IPS DF 4.7 (cell line): ENCODE measurements around the gene SEMA5A.

Source experiments
- DNase-seq: peaks from one replicate; pipeline ENCODE4 v3.0.0-alpha.2; 2013; ENCODE audit warnings: low spot score; ENCODE audit errors: extremely low read depth

Gene SEMA5A

GRCh38 chr5:9124838-9125237, 421.0 kb downstream of the SEMA5A start:
- DNase-seq: no peak

GRCh38 chr5:9124071-9124470, 421.8 kb downstream of the SEMA5A start:
- no peak for DNase-seq

- DNase-seq: no peak
These were observed 423.3 kb downstream of the SEMA5A start for GRCh38 chr5:9122528-9122927.

GRCh38 chr5:9121597-9121996, 424.3 kb downstream of the SEMA5A start:
- no peak for DNase-seq

GRCh38 chr5:9118852-9119251, 427.0 kb downstream of the SEMA5A start:
- no peak for DNase-seq

GRCh38 chr5:9115093-9115492, 430.8 kb downstream of the SEMA5A start:
- DNase-seq: no peak

- no peak for DNase-seq
These were observed 433.2 kb downstream of the SEMA5A start for GRCh38 chr5:9112520-9113291.

- no peak for DNase-seq
These were observed 437.7 kb downstream of the SEMA5A start for GRCh38 chr5:9108162-9108561.

- no peak for DNase-seq
These were observed 440.0 kb downstream of the SEMA5A start for GRCh38 chr5:9105851-9106250.

- DNase-seq: no peak
These were observed 441.1 kb downstream of the SEMA5A start for GRCh38 chr5:9104571-9105339.

GRCh38 chr5:9103290-9103689, 442.6 kb downstream of the SEMA5A start:
- DNase-seq: no peak

- DNase-seq: no peak
These were observed 446.2 kb downstream of the SEMA5A start for GRCh38 chr5:9099689-9100088.

GRCh38 chr5:9098990-9099389, 446.9 kb downstream of the SEMA5A start:
- no peak for DNase-seq

- DNase-seq: no peak
These were observed 451.3 kb downstream of the SEMA5A start for GRCh38 chr5:9094582-9094981.

- no peak for DNase-seq
These were observed 453.8 kb downstream of the SEMA5A start for GRCh38 chr5:9091896-9092662.

GRCh38 chr5:9090381-9091026, 455.4 kb downstream of the SEMA5A start:
- no peak for DNase-seq

- no peak for DNase-seq
These were observed 456.0 kb downstream of the SEMA5A start for GRCh38 chr5:9089893-9090292.

- DNase-seq: no peak
These were observed 462.9 kb downstream of the SEMA5A start for GRCh38 chr5:9082996-9083395.

GRCh38 chr5:9072701-9073100, 473.2 kb downstream of the SEMA5A start:
- no peak for DNase-seq

GRCh38 chr5:9071524-9071923, 474.4 kb downstream of the SEMA5A start:
- DNase-seq: no peak

GRCh38 chr5:9071074-9071473, 474.8 kb downstream of the SEMA5A start:
- no peak for DNase-seq

GRCh38 chr5:9069650-9070049, 476.2 kb downstream of the SEMA5A start:
- no peak for DNase-seq
